B cell (primary cell): ENCODE measurements around the gene KIF26B. TPM values are rescaled to one million over a fixed set of nuclear protein-coding genes. Genes with fewer than 3 reads are reported as not detected.

Source experiments
- ATAC-seq: fragments of 200-7000 bp; cut with Tn5 transposase; one replicate; pipeline ENCODE4 v1.10.0; 2021; ENCODE audit warnings: low read depth, mild to moderate bottlenecking, moderate number of reproducible peaks, moderate library complexity
- CTCF ChIA-PET: fragments of 350-600 bp; sonication (Branson Sonifier 250); formaldehyde crosslinking; loops from one replicate; lab custom pipeline; 2021; ENCODE audit warnings: antibody characterized with exemption, inconsistent platforms; lab: Charles Lee
- POLR2A ChIA-PET: fragments of 350-600 bp; sonication (Branson Sonifier 250); formaldehyde crosslinking; loops from one replicate; lab custom pipeline; 2021; ENCODE audit warnings: antibody characterized with exemption; lab: Charles Lee
- DNase-seq: peaks from one replicate; pipeline ENCODE4 v3.0.0; 2013
- H2AFZ ChIP-seq: 2 replicates; pipeline ENCODE4 v1.6.1; 2012; ENCODE audit warnings: mild to moderate bottlenecking, low read depth, low read length; ENCODE audit not compliant: insufficient read depth, poor library complexity, severe bottlenecking
- H3K27ac ChIP-seq, 2 donors: 1 replicate in 1 of 2; 2 replicates in 1 of 2; pipeline ENCODE4 v1.5.1; 2012 to 2013; ENCODE audit warnings: low read length in 2 of 2, mild to moderate bottlenecking in 2 of 2, moderate library complexity in 1 of 2
- H3K27me3 ChIP-seq, 4 experiments: fragments of 200-600 bp in 1 of 4; sonication (generic) in 1 of 4; replicated peaks in 1 of 4; 1 replicate in 2 of 4; 2 replicates in 2 of 4; pipeline versions ENCODE4 v1.6.1 to v1.7.0; 2013 to 2016; ENCODE audit warnings: low read length in 3 of 4, mild to moderate bottlenecking in 2 of 4, mixed read lengths in 1 of 4, moderate library complexity in 1 of 4; ENCODE audit not compliant: insufficient read depth in 4 of 4, control insufficient read depth in 3 of 4; ENCODE audit errors: control extremely low read depth in 1 of 4
- H3K36me3 ChIP-seq, 2 experiments: replicated peaks in 1 of 2; 1 replicate in 1 of 2; 2 replicates in 1 of 2; pipeline versions ENCODE4 v1.6.1 to v1.7.1; 2013; ENCODE audit warnings: low read length in 1 of 2; ENCODE audit not compliant: insufficient read depth in 2 of 2, control insufficient read depth in 1 of 2; ENCODE audit errors: control extremely low read depth in 1 of 2, extremely low read depth in 1 of 2
- H3K4me1 ChIP-seq, 2 donors: fragments of 200-600 bp in 1 of 2; sonication (generic) in 1 of 2; 1 replicate in 1 of 2; 2 replicates in 1 of 2; pipeline versions ENCODE4 v1.5.1 to v1.6.1; 2013 to 2017; ENCODE audit warnings: low read length in 2 of 2; ENCODE audit not compliant: control insufficient read depth in 2 of 2, insufficient read depth in 2 of 2
- H3K4me2 ChIP-seq: replicated peaks from 2 replicates; pipeline ENCODE3; 2012; ENCODE audit warnings: mild to moderate bottlenecking, low read depth, low read length; ENCODE audit not compliant: poor library complexity, severe bottlenecking
- H3K4me3 ChIP-seq, 5 experiments: fragments of 200-600 bp in 1 of 5; sonication (generic) in 1 of 5; 1 replicate in 3 of 5; 2 replicates in 2 of 5; pipeline versions ENCODE4 v1.5.1 to v1.7.0; 2011 to 2016; ENCODE audit warnings: low read length in 4 of 5, mild to moderate bottlenecking in 4 of 5, low read depth in 2 of 5, control low read depth in 1 of 5, moderate library complexity in 1 of 5; ENCODE audit not compliant: insufficient read depth in 1 of 5; ENCODE audit errors: control extremely low read depth in 1 of 5, extremely low read depth in 1 of 5
- H3K79me2 ChIP-seq: fragments of 200-600 bp; sonication (generic); one replicate; pipeline ENCODE4 v1.6.0; 2016; ENCODE audit warnings: low read length; ENCODE audit not compliant: control insufficient read depth, insufficient read depth
- H3K9ac ChIP-seq: fragments of 200-600 bp; sonication (generic); 2 replicates; pipeline ENCODE4 v1.6.1; 2017; ENCODE audit warnings: mild to moderate bottlenecking, low read length, moderate library complexity
- H3K9me3 ChIP-seq, 3 donors: one replicate each; pipeline versions ENCODE4 v1.6.1 to v1.7.1; 2013; ENCODE audit warnings: low read length in 2 of 3; ENCODE audit not compliant: control insufficient read depth in 2 of 3, insufficient read depth in 1 of 3; ENCODE audit errors: control extremely low read depth in 1 of 3
- H4K20me1 ChIP-seq: 2 replicates; pipeline ENCODE4 v1.6.0; 2012; ENCODE audit warnings: mild to moderate bottlenecking, low read length; ENCODE audit not compliant: insufficient read depth, control insufficient read depth, poor library complexity, severe bottlenecking
- H3K27ac Mint-ChIP-seq: one replicate; pipeline ENCODE4 v1.8.0; 2021; ENCODE audit warnings: mixed read lengths
- H3K27me3 Mint-ChIP-seq: one replicate; pipeline ENCODE4 v1.8.0; 2021; ENCODE audit warnings: mixed read lengths
- H3K4me1 Mint-ChIP-seq: one replicate; pipeline ENCODE4 v1.8.0; 2021; ENCODE audit warnings: mixed read lengths
- H3K4me3 Mint-ChIP-seq: one replicate; pipeline ENCODE4 v1.8.0; 2021; ENCODE audit warnings: mixed read lengths
- H3K9me3 Mint-ChIP-seq: one replicate; pipeline ENCODE4 v1.8.0; 2022; ENCODE audit warnings: mixed read lengths; ENCODE audit not compliant: insufficient read depth
- EZH2 ChIP-seq: IDR thresholded peaks from 2 replicates; pipeline ENCODE4 v1.6.1; 2012; ENCODE audit warnings: borderline replicate concordance, low read depth, mild to moderate bottlenecking, moderate library complexity, low read length; ENCODE audit not compliant: insufficient read depth, poor library complexity, severe bottlenecking
- WGBS: methylation state at CpG from one replicate; pipeline ENCODE4 v1.1.5; 2013; ENCODE audit warnings: missing lambda C conversion rate; ENCODE audit not compliant: insufficient coverage; 5-methylcytosine and 5-hydroxymethylcytosine counted together
- intact Hi-C: fragments of 100-400 bp; cut with micrococcal nuclease; formaldehyde crosslinking; loops from one replicate; pipeline ENCODE4 v1.10.0; 2022
- polyA plus RNA-seq: library from polyadenylated mRNA; depleted of rRNA; stranded (reverse); fragments of >200 nt; gene quantifications from 2 replicates; pipeline ENCODE4 v1.2.3, GENCODE V29; 2012
- total RNA-seq, 2 donors: library from RNA; stranded (reverse); fragments of 120-200 nt in 1 of 2; gene quantifications; 1 replicate in 1 of 2; 2 replicates in 1 of 2; pipeline versions ENCODE4 v1.2.3 to v1.2.4, GENCODE V29; 2013 to 2022
- TF ChIP-seq, protein P1 (sequence below): fragments of 200-600 bp; IDR thresholded peaks from one replicate; pipeline ENCODE4 v1.8.0; 2022; ENCODE audit warnings: antibody characterized with exemption, mild to moderate bottlenecking

Gene KIF26B
- total and polyA plus RNA-seq, 2 donors (not counting 1 experiment from before 2014, with no cell fraction given): 0.62 TPM; not detected in 1

DNA sequence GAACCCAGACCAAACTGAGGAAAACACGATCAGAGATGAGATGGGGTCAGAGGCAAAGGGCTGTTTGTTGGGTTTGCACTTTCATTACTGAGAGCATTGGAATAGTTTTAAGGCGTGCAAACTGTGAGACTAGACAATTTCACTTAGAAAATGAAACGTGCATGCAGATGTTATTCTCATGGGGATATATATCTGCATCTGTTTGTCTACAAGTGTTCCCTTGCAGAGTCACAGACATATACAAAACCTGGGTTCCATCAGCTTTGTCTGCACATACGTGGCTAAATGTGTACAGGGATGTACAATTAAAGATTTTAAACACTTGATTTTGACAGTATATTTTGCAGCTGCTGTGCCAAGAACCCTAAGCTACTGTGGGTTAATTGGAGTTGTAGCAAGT lies 355.4 kb downstream of the KIF26B start:
- peaks cover 0 to 9% (median 0%) of the 10 kb centered on the region in 3 donors for H3K9me3 ChIP-seq
- no peak overlapping the region for H3K4me3 ChIP-seq
- H3K79me2 ChIP-seq: no peaks in the 10 kb centered on the region
- H3K27me3 ChIP-seq: no peaks in the 10 kb centered on the region
- no peak overlapping the region for H3K4me2 ChIP-seq
- H3K27ac Mint-ChIP-seq: no peak overlapping the region
- H3K4me3 Mint-ChIP-seq: no peak overlapping the region
- CTCF ChIA-PET: no interaction called here
- H3K9ac ChIP-seq: no peak overlapping the region
- ATAC-seq (no peak), DNase-seq (no peak)
- no peaks in the 10 kb centered on the region for H3K4me1 ChIP-seq
- intact Hi-C loops: no loop called here
- H2AFZ ChIP-seq: no peak overlapping the region
- 63% methylated on average over 1 of the region's 4 CpGs for WGBS
- TF ChIP-seq, protein P1, sequence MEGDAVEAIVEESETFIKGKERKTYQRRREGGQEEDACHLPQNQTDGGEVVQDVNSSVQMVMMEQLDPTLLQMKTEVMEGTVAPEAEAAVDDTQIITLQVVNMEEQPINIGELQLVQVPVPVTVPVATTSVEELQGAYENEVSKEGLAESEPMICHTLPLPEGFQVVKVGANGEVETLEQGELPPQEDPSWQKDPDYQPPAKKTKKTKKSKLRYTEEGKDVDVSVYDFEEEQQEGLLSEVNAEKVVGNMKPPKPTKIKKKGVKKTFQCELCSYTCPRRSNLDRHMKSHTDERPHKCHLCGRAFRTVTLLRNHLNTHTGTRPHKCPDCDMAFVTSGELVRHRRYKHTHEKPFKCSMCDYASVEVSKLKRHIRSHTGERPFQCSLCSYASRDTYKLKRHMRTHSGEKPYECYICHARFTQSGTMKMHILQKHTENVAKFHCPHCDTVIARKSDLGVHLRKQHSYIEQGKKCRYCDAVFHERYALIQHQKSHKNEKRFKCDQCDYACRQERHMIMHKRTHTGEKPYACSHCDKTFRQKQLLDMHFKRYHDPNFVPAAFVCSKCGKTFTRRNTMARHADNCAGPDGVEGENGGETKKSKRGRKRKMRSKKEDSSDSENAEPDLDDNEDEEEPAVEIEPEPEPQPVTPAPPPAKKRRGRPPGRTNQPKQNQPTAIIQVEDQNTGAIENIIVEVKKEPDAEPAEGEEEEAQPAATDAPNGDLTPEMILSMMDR: no peak
- TF ChIP-seq EZH2: no peak
- no peak overlapping the region for H3K27ac ChIP-seq
- H3K4me1 Mint-ChIP-seq: no peaks in the 10 kb centered on the region
- no peaks in the 10 kb centered on the region for H4K20me1 ChIP-seq
- H3K36me3 ChIP-seq: no peaks in the 10 kb centered on the region
- POLR2A ChIA-PET: no interaction called here
- peaks cover 33% of the 10 kb centered on the region for H3K27me3 Mint-ChIP-seq
- H3K9me3 Mint-ChIP-seq: no peaks in the 10 kb centered on the region

DNA sequence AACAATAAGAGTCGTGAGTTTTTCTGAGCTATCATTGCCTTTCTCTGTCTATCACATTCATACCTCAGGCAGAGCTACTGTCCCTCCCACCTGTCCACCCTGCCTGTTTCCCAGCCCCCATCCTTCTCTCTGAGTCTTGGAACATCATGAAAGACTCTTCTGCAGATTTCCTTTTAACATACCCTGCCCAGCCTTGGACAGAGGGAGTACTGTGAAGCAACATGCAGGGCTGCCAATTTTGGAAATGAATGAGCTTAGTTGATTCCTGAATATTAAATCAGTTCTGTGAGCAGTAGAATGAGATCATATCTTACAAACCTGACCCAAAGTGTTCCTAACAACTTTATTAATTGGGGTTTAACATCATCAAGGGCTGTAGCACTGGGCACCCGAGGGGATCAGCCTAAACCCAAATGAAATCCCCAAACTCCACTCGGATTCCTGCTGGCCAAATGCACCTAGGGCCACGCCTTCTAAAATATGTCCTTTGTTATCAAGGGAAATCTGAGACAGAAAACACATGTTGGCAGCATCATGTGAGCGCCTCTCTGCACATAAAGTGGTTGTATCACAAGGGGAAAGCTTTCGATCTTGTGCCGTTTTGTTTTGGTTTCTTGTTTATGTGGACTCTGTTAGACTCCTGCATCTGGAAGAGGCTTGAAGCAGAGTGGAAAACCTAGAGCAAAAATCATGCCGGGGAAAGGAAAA lies 357.6 kb downstream of the KIF26B start:
- WGBS: 89% methylated on average over 7 of the region's 8 CpGs
- Mint-ChIP-seq H3K27me3 (peaks cover 42% of the 10 kb centered on the region), H3K4me1 (no peaks in the 10 kb centered on the region), H3K9me3 (no peaks in the 10 kb centered on the region), H3K4me3 (no peak overlapping the region), H3K27ac (no peak overlapping the region)
- no peaks in the 10 kb centered on the region for H3K36me3 ChIP-seq
- no peak for DNase-seq
- no peaks in the 10 kb centered on the region for H3K79me2 ChIP-seq
- no peak for ATAC-seq
- no peaks in the 10 kb centered on the region for H3K4me1 ChIP-seq
- intact Hi-C loops: no loop called here
- H3K27ac ChIP-seq: no peak overlapping the region
- peaks cover 0 to 8% (median 0%) of the 10 kb centered on the region in 3 donors for H3K9me3 ChIP-seq
- ChIA-PET CTCF (no interaction called here), POLR2A (no interaction called here)
- H3K27me3 ChIP-seq: peaks cover 0 to 3% (median 0%) of the 10 kb centered on the region in 4 experiments
- no peak for TF ChIP-seq EZH2
- TF ChIP-seq, protein P1: no peak
- no peak overlapping the region for H2AFZ ChIP-seq
- no peak overlapping the region for H3K4me2 ChIP-seq
- no peak overlapping the region for H3K4me3 ChIP-seq
- H4K20me1 ChIP-seq: no peaks in the 10 kb centered on the region
- no peak overlapping the region for H3K9ac ChIP-seq
